Erythroblast (primary cell): ENCODE results near the gene PLAAT5.

Experiments used
- GATA1 ChIP-seq: IDR thresholded peaks from 2 replicates; pipeline ENCODE4 v1.6.1; 2011; ENCODE audit warnings: low read depth, mild to moderate bottlenecking, control low read depth, low read length, moderate library complexity
- POLR2A ChIP-seq: IDR thresholded peaks from 2 replicates; pipeline ENCODE4 v1.6.1; 2011; ENCODE audit warnings: mild to moderate bottlenecking, low read length

- TF ChIP-seq POLR2A (no peak), GATA1 (no peak)
These were observed 12.5 kb upstream of the PLAAT5 start for GRCh38 chr11:63503492-63503891.
